C4-2B (cell line): ENCODE results near the gene PALLD.

Source experiments
- ZFX ChIP-seq: fragments of 450-650 bp; IDR thresholded peaks from 2 replicates; pipeline ENCODE4 v1.6.1; 2017
- TF ChIP-seq, protein P1 (sequence below): fragments of 450-650 bp; conservative IDR thresholded peaks from 2 replicates; pipeline ENCODE4 v1.5.1; 2017; ENCODE audit warnings: mild to moderate bottlenecking

DNA sequence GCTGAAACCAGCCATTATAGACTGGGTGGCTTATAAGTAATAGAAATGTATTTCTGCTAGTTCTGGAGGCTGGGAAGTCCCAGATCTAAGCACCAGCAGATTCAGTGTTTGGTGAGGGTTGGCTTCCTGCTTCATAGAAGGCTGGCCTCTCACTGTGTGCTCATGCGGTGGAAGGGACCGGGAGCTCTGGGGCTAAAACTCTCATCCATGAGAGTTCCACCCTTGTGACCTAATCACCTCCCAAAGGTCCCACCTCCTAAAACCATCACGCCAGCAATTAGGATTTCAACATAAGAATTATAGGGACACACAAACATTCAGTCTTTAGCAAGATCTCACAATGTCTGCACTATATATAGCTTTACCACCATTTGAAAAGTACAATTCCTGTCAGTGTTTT lies 298.0 kb downstream of the PALLD start:
- TF ChIP-seq, protein P1, sequence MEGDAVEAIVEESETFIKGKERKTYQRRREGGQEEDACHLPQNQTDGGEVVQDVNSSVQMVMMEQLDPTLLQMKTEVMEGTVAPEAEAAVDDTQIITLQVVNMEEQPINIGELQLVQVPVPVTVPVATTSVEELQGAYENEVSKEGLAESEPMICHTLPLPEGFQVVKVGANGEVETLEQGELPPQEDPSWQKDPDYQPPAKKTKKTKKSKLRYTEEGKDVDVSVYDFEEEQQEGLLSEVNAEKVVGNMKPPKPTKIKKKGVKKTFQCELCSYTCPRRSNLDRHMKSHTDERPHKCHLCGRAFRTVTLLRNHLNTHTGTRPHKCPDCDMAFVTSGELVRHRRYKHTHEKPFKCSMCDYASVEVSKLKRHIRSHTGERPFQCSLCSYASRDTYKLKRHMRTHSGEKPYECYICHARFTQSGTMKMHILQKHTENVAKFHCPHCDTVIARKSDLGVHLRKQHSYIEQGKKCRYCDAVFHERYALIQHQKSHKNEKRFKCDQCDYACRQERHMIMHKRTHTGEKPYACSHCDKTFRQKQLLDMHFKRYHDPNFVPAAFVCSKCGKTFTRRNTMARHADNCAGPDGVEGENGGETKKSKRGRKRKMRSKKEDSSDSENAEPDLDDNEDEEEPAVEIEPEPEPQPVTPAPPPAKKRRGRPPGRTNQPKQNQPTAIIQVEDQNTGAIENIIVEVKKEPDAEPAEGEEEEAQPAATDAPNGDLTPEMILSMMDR, result no peak
- no peak for TF ChIP-seq ZFX
